Endothelial cell of umbilical vein (primary cell): Measurements from ENCODE around the gene CRHR2. TPM values are rescaled to one million over a fixed set of nuclear protein-coding genes. Genes with fewer than 3 reads are reported as not detected.

Source experiments
- BruUV-seq: library from RNA; stranded (reverse); fragments of 400-500 nt; replicated peaks from 2 replicates; lab custom pipeline; 2021; lab: Mats Ljungman, UMichigan
- CTCF ChIA-PET: fragments of 300-600, 350-600 bp; sonication (Branson Sonifier 250); formaldehyde crosslinking; loops from one replicate; lab custom pipeline; 2021; ENCODE audit warnings: antibody characterized with exemption, inconsistent platforms; lab: Charles Lee
- POLR2A ChIA-PET: fragments of 300-600, 350-600 bp; sonication (Branson Sonifier 250); formaldehyde crosslinking; loops from one replicate; lab custom pipeline; 2021; ENCODE audit warnings: antibody characterized with exemption, inconsistent platforms; lab: Charles Lee
- DNase-seq: peaks from one replicate; pipeline ENCODE4 v3.0.0-alpha.2; 2011; ENCODE audit warnings: low read depth, low spot score
- FAIRE-seq: peaks from 2 replicates; lab custom pipeline; 2011; peaks lifted over from hg19 to GRCh38; lab: Jason Lieb, UNC
- H2AFZ ChIP-seq: 2 replicates; pipeline ENCODE4 v1.6.0; 2012; ENCODE audit warnings: low read depth, low read length, control low read depth, inconsistent platforms
- H3K27ac ChIP-seq: 2 replicates; pipeline ENCODE4 v1.5.1; 2011; ENCODE audit warnings: low read depth, mild to moderate bottlenecking, control low read depth, low read length, moderate library complexity; ENCODE audit not compliant: insufficient read depth
- H3K27me3 ChIP-seq, 2 experiments: 2 replicates each; pipeline versions ENCODE4 v1.6.0 to v1.6.1; 2011; ENCODE audit warnings: low read length in 2 of 2, mixed read lengths in 1 of 2; ENCODE audit not compliant: control insufficient read depth in 2 of 2, insufficient read depth in 2 of 2
- H3K36me3 ChIP-seq, 2 experiments: 2 replicates in 1 of 2; 3 replicates in 1 of 2; pipeline ENCODE4 v1.5.1; 2011; ENCODE audit warnings: low read length in 2 of 2, mild to moderate bottlenecking in 1 of 2, moderate library complexity in 1 of 2; ENCODE audit not compliant: control insufficient read depth in 2 of 2, insufficient read depth in 2 of 2; ENCODE audit errors: extremely low read depth in 1 of 2
- H3K4me1 ChIP-seq: 3 replicates; pipeline ENCODE4 v1.5.1; 2011; ENCODE audit warnings: mild to moderate bottlenecking, low read length; ENCODE audit not compliant: control insufficient read depth, insufficient read depth; ENCODE audit errors: extremely low read depth
- H3K4me2 ChIP-seq: 2 replicates; pipeline ENCODE4 v1.6.1; 2011; ENCODE audit warnings: low read length, control low read depth, mixed read lengths; ENCODE audit not compliant: insufficient read depth
- H3K4me3 ChIP-seq, 3 experiments: fragments of 200-600 bp in 1 of 3; sonication (generic), shearing (Covaris generic) in 1 of 3; replicated peaks in 1 of 3; 2 replicates each; pipeline ENCODE4 v1.5.1; 2011 to 2016; ENCODE audit warnings: control low read depth in 3 of 3, low read length in 3 of 3, mild to moderate bottlenecking in 2 of 3, inconsistent platforms in 1 of 3, low read depth in 1 of 3, moderate library complexity in 1 of 3; ENCODE audit not compliant: insufficient read depth in 1 of 3
- H3K79me2 ChIP-seq: 2 replicates; pipeline ENCODE4 v1.6.0; 2012; ENCODE audit warnings: low read length, inconsistent platforms; ENCODE audit not compliant: control insufficient read depth, insufficient read depth
- H3K9ac ChIP-seq: replicated peaks from 2 replicates; pipeline ENCODE3; 2011; ENCODE audit warnings: low read length, control low read depth; ENCODE audit not compliant: insufficient read depth; ENCODE audit errors: extremely low read depth
- H3K9me1 ChIP-seq: replicated peaks from 3 replicates; pipeline ENCODE4 v1.6.0; 2011; ENCODE audit warnings: mild to moderate bottlenecking, low read length; ENCODE audit not compliant: control insufficient read depth, insufficient read depth; ENCODE audit errors: extremely low read depth
- H3K9me3 ChIP-seq: replicated peaks from 2 replicates; pipeline ENCODE4 v1.5.1; 2012; ENCODE audit warnings: low read length, inconsistent platforms; ENCODE audit not compliant: control insufficient read depth, insufficient read depth
- H4K20me1 ChIP-seq: replicated peaks from 2 replicates; pipeline ENCODE3; 2011; ENCODE audit warnings: mild to moderate bottlenecking, low read length; ENCODE audit not compliant: control insufficient read depth, insufficient read depth; ENCODE audit errors: extremely low read depth
- CTCF ChIP-seq, 2 donors: IDR thresholded peaks; 1 replicate in 1 of 2; 2 replicates in 1 of 2; pipeline ENCODE4 v1.5.1; 2011; ENCODE audit warnings: low read length in 2 of 2, mild to moderate bottlenecking in 2 of 2, moderate library complexity in 2 of 2, control low read depth in 1 of 2, inconsistent platforms in 1 of 2, low read depth in 1 of 2; ENCODE audit not compliant: insufficient read depth in 1 of 2; ENCODE audit errors: extremely low read depth in 1 of 2
- EZH2 ChIP-seq: IDR thresholded peaks from 2 replicates; pipeline ENCODE4 v1.6.1; 2012; ENCODE audit warnings: borderline replicate concordance, low read depth, mild to moderate bottlenecking, moderate library complexity, low read length, inconsistent platforms; ENCODE audit not compliant: severe bottlenecking
- FOS ChIP-seq: IDR thresholded peaks from 2 replicates; pipeline ENCODE4 v1.6.1; 2011; ENCODE audit warnings: mild to moderate bottlenecking, low read length, moderate library complexity, borderline replicate concordance; ENCODE audit not compliant: insufficient read depth
- JUN ChIP-seq: IDR thresholded peaks from 2 replicates; pipeline ENCODE4 v1.6.1; 2011; ENCODE audit warnings: borderline replicate concordance, low read depth; ENCODE audit not compliant: insufficient read length, insufficient read depth
- MAX ChIP-seq: IDR thresholded peaks from 2 replicates; pipeline ENCODE4 v1.6.1; 2011; ENCODE audit not compliant: insufficient read depth, insufficient read length
- MYC ChIP-seq: IDR thresholded peaks from one replicate; pipeline ENCODE4 v1.6.1; 2011; ENCODE audit warnings: mild to moderate bottlenecking, low read depth, low read length
- POLR2A ChIP-seq: IDR thresholded peaks from 2 replicates; pipeline ENCODE4 v1.6.1; 2012; ENCODE audit warnings: low read depth, mild to moderate bottlenecking, control low read depth, low read length
- POLR2AphosphoS5 ChIP-seq: IDR thresholded peaks from 2 replicates; pipeline ENCODE4 v1.6.1; 2012; ENCODE audit warnings: low read depth, mild to moderate bottlenecking, control low read depth, low read length, moderate library complexity; ENCODE audit not compliant: insufficient read depth
- dilution Hi-C: fragments of 300-500 bp; cut with MboI; formaldehyde crosslinking; loops from one replicate; pipeline ENCODE4 v1.15.0; 2019; ENCODE audit warnings: low sequenced_read_pairs; ENCODE audit not compliant: extremely low pct_ligation_motif_present
- intact Hi-C: fragments of 100-400 bp; cut with micrococcal nuclease; formaldehyde crosslinking; loops from one replicate; pipeline ENCODE4 v1.10.0; 2022
- polyA plus RNA-seq, 4 experiments: library from polyadenylated mRNA; depleted of rRNA in 3 of 4; stranded (reverse) in 3 of 4; unstranded in 1 of 4; fragments of >200 nt; gene quantifications; 2 replicates each; pipeline versions ENCODE4 v1.2.1 to v1.2.3, GENCODE V29; 2011 to 2012; ENCODE audit warnings: missing spikeins in 1 of 4
- total RNA-seq: library from RNA; stranded (reverse); gene quantifications from 2 replicates; pipeline ENCODE4 v1.2.3, GENCODE V29; 2021

CRHR2 gene
- total and polyA plus RNA-seq, 2 donors (not counting 3 experiments of a cell fraction or from before 2014, with no cell fraction given): not detected

- POLR2A ChIA-PET: no interaction called here
- no peaks in the 10 kb centered on the region for H3K9me3 ChIP-seq
These were observed 40.4 kb upstream of the CRHR2 start for GRCh38 chr7:30722671-30723070.

GRCh38 chr7:30722187-30722586 is 39.9 kb upstream of the CRHR2 start:
- ChIA-PET CTCF (no interaction called here), POLR2A (no interaction called here)
- no peaks in the 10 kb centered on the region for H3K36me3 ChIP-seq
- intact Hi-C loops: no loop called here
- H3K9ac ChIP-seq: no peak overlapping the region
- H3K27ac ChIP-seq: no peak overlapping the region
- FAIRE-seq (no peak), DNase-seq (no peak)
- H3K4me2 ChIP-seq: no peak overlapping the region
- no peak overlapping the region for H2AFZ ChIP-seq
- no peak overlapping the region for H3K4me3 ChIP-seq
- H3K27me3 ChIP-seq: peaks cover 1 to 6% of the 10 kb centered on the region in 2 experiments
- H3K79me2 ChIP-seq: no peaks in the 10 kb centered on the region
- no peaks in the 10 kb centered on the region for H3K9me1 ChIP-seq
- H3K4me1 ChIP-seq: no peaks in the 10 kb centered on the region
- dilution Hi-C loops: no loop called here
- no peaks in the 10 kb centered on the region for H3K9me3 ChIP-seq
- H4K20me1 ChIP-seq: no peaks in the 10 kb centered on the region
- no TSS peak for BruUV-seq
- TF ChIP-seq CTCF (IDR thresholded peaks at IDR 0.05; ENCODE audit: extremely low read depth in 1 of 2, insufficient read depth in 1 of 2, low read depth in 1 of 2, low read length in 2 of 2) (no peak), POLR2A (no peak), POLR2AphosphoS5 (no peak), JUN (no peak)

More at GRCh38 chr7:30722671-30723070, 40.4 kb upstream of the CRHR2 start:
- no peaks in the 10 kb centered on the region for H3K36me3 ChIP-seq
- no peak overlapping the region for H2AFZ ChIP-seq
- no peak overlapping the region for H3K4me2 ChIP-seq
- peaks cover 2 to 6% of the 10 kb centered on the region in 2 experiments for H3K27me3 ChIP-seq
- no peak overlapping the region for H3K27ac ChIP-seq
- intact Hi-C loops: no loop called here
- H4K20me1 ChIP-seq: no peaks in the 10 kb centered on the region
- H3K9me1 ChIP-seq: no peaks in the 10 kb centered on the region
- no peaks in the 10 kb centered on the region for H3K4me1 ChIP-seq
- dilution Hi-C loops: no loop called here
- CTCF ChIA-PET: no interaction called here
- no peak overlapping the region for H3K4me3 ChIP-seq
- TF ChIP-seq MAX (no peak), EZH2 (no peak), FOS (no peak), JUN (no peak), MYC (no peak)
- DNase-seq (no peak), FAIRE-seq (no peak)
- H3K79me2 ChIP-seq: no peaks in the 10 kb centered on the region
- BruUV-seq: no TSS peak
- H3K9ac ChIP-seq: no peak overlapping the region
